ENCODE measurements around the gene CDRT15. TPM values are rescaled to one million over a fixed set of nuclear protein-coding genes. Genes with fewer than 3 reads are reported as not detected.

Gene CDRT15
- total RNA-seq, 1 experiment from 2014 or later = not detected

- intact Hi-C loops (cut with micrococcal nuclease; ENCODE audit: unreplicated experiment) = no loop called here
- TF ChIP-seq, protein P1, sequence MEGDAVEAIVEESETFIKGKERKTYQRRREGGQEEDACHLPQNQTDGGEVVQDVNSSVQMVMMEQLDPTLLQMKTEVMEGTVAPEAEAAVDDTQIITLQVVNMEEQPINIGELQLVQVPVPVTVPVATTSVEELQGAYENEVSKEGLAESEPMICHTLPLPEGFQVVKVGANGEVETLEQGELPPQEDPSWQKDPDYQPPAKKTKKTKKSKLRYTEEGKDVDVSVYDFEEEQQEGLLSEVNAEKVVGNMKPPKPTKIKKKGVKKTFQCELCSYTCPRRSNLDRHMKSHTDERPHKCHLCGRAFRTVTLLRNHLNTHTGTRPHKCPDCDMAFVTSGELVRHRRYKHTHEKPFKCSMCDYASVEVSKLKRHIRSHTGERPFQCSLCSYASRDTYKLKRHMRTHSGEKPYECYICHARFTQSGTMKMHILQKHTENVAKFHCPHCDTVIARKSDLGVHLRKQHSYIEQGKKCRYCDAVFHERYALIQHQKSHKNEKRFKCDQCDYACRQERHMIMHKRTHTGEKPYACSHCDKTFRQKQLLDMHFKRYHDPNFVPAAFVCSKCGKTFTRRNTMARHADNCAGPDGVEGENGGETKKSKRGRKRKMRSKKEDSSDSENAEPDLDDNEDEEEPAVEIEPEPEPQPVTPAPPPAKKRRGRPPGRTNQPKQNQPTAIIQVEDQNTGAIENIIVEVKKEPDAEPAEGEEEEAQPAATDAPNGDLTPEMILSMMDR (conservative IDR thresholded peaks at IDR 0.05; ENCODE audit: low read depth, low read length) = no peak
- TF ChIP-seq EZH2 (IDR thresholded peaks at IDR 0.05; ENCODE audit: borderline replicate concordance, low read depth, low read length, poor library complexity, severe bottlenecking) = no peak
- BruUV-seq (replicated peaks) = no TSS peak
- H3K4me1 ChIP-seq (ENCODE audit: insufficient read depth, low read length, poor library complexity, severe bottlenecking) = no peaks in the 10 kb centered on the region
- no peaks in the 10 kb centered on the region for H3K27me3 ChIP-seq (replicated peaks; ENCODE audit: insufficient read depth, low read depth, low read length, poor library complexity)
- ChIA-PET CTCF (no interaction called here), POLR2A (ENCODE audit: low non-redundant PET) (no interaction called here)
- no peak overlapping the region for H3K4me3 ChIP-seq (ENCODE audit: low read depth, low read length, poor library complexity, severe bottlenecking)
- no peak for DNase-seq (ENCODE audit: low spot score)
- no peak overlapping the region for H3K27ac ChIP-seq (ENCODE audit: low read depth, low read length, poor library complexity, severe bottlenecking)
- no peaks in the 10 kb centered on the region for H3K36me3 ChIP-seq (ENCODE audit: insufficient read depth, low read length, poor library complexity, severe bottlenecking)
- no peaks in the 10 kb centered on the region for H3K9me3 ChIP-seq (ENCODE audit: low read depth, low read length, poor library complexity, severe bottlenecking)
Measured at GRCh38 chr17:14270508-14270907, 33.8 kb upstream of the CDRT15 start.

GRCh38 chr17:14269473-14269872, 32.8 kb upstream of the CDRT15 start:
- H3K27me3 ChIP-seq (replicated peaks; ENCODE audit: insufficient read depth, low read depth, low read length, poor library complexity) = no peaks in the 10 kb centered on the region
- no peak overlapping the region for H3K4me3 ChIP-seq (ENCODE audit: low read depth, low read length, poor library complexity, severe bottlenecking)
- H3K27ac ChIP-seq (ENCODE audit: low read depth, low read length, poor library complexity, severe bottlenecking) = no peak overlapping the region
- intact Hi-C loops (cut with micrococcal nuclease; ENCODE audit: unreplicated experiment) = no loop called here
- H3K9me3 ChIP-seq (ENCODE audit: low read depth, low read length, poor library complexity, severe bottlenecking) = no peaks in the 10 kb centered on the region
- no peaks in the 10 kb centered on the region for H3K4me1 ChIP-seq (ENCODE audit: insufficient read depth, low read length, poor library complexity, severe bottlenecking)
- no peak for DNase-seq (ENCODE audit: low spot score)
- TF ChIP-seq, protein P1 (conservative IDR thresholded peaks at IDR 0.05; ENCODE audit: low read depth, low read length) = no peak
- no peak for TF ChIP-seq EZH2 (IDR thresholded peaks at IDR 0.05; ENCODE audit: borderline replicate concordance, low read depth, low read length, poor library complexity, severe bottlenecking)
- BruUV-seq (replicated peaks) = no TSS peak
- POLR2A ChIA-PET (ENCODE audit: low non-redundant PET) = no interaction called here
- no peaks in the 10 kb centered on the region for H3K36me3 ChIP-seq (ENCODE audit: insufficient read depth, low read length, poor library complexity, severe bottlenecking)
- CTCF ChIA-PET = no interaction called here

- CTCF ChIA-PET = no interaction called here
- BruUV-seq (replicated peaks) = no TSS peak
- H3K4me3 ChIP-seq (ENCODE audit: low read depth, low read length, poor library complexity, severe bottlenecking) = no peak overlapping the region
- no peaks in the 10 kb centered on the region for H3K27me3 ChIP-seq (replicated peaks; ENCODE audit: insufficient read depth, low read depth, low read length, poor library complexity)
- H3K4me1 ChIP-seq (ENCODE audit: insufficient read depth, low read length, poor library complexity, severe bottlenecking) = no peaks in the 10 kb centered on the region
- H3K36me3 ChIP-seq (ENCODE audit: insufficient read depth, low read length, poor library complexity, severe bottlenecking) = no peaks in the 10 kb centered on the region
- no peak for TF ChIP-seq EZH2 (IDR thresholded peaks at IDR 0.05; ENCODE audit: borderline replicate concordance, low read depth, low read length, poor library complexity, severe bottlenecking)
- TF ChIP-seq, protein P1 (conservative IDR thresholded peaks at IDR 0.05; ENCODE audit: low read depth, low read length) = no peak
- H3K27ac ChIP-seq (ENCODE audit: low read depth, low read length, poor library complexity, severe bottlenecking) = no peak overlapping the region
- H3K9me3 ChIP-seq (ENCODE audit: low read depth, low read length, poor library complexity, severe bottlenecking) = no peaks in the 10 kb centered on the region
- DNase-seq (ENCODE audit: low spot score) = no peak
- POLR2A ChIA-PET (ENCODE audit: low non-redundant PET) = no interaction called here
- intact Hi-C loops (cut with micrococcal nuclease; ENCODE audit: unreplicated experiment) = no loop called here
Measured at GRCh38 chr17:14268264-14268663, 31.6 kb upstream of the CDRT15 start.

All from A673 (cell line).